SK-N-SH (cell line): ENCODE measurements around the gene POLD3. TPM values are rescaled to one million over a fixed set of nuclear protein-coding genes. Genes with fewer than 3 reads are reported as not detected.

Source experiments
- CTCF ChIA-PET: fragments of 300-600, 350-600 bp; formaldehyde crosslinking; extraction: SDS; loops from one replicate; lab custom pipeline; 2021; lab: Yijun Ruan, JAX
- POLR2A ChIA-PET: fragments of 350-600 bp; sonication (Branson Sonifier 250); formaldehyde crosslinking; extraction: SDS; loops from one replicate; lab custom pipeline; 2020; ENCODE audit warnings: antibody characterized with exemption, inconsistent platforms; lab: Yijun Ruan, JAX
- DNase-seq: peaks from one replicate; pipeline ENCODE4 v3.0.0; 2012
- H2AFZ ChIP-seq: fragments of 200-600 bp; sonication (generic); 2 replicates; pipeline ENCODE4 v1.8.1; 2016; ENCODE audit warnings: antibody characterized with exemption, mild to moderate bottlenecking, low read depth
- H3F3A ChIP-seq: fragments of 200-600 bp; sonication (generic); replicated peaks from 2 replicates; pipeline ENCODE3; 2016; ENCODE audit warnings: antibody characterized with exemption, mild to moderate bottlenecking; ENCODE audit not compliant: insufficient read depth
- H3K27ac ChIP-seq, 2 experiments: fragments of 200-500 bp in 1 of 2; fragments of 200-600 bp in 1 of 2; sonication (Bioruptor generic) in 1 of 2; sonication (generic), shearing (Covaris generic) in 1 of 2; 2 replicates each; pipeline versions ENCODE4 v1.5.1 to v1.6.1; 2014 to 2016; ENCODE audit warnings: low read depth in 2 of 2, inconsistent platforms in 1 of 2, low read length in 1 of 2, mild to moderate bottlenecking in 1 of 2, mixed read lengths in 1 of 2
- H3K27me3 ChIP-seq: fragments of 200-600 bp; sonication (generic), shearing (Covaris generic); 2 replicates; pipeline ENCODE4 v1.6.1; 2016; ENCODE audit warnings: mixed run types; ENCODE audit not compliant: insufficient read depth
- H3K36me3 ChIP-seq, 2 experiments: fragments of 200-500 bp in 1 of 2; fragments of 200-600 bp in 1 of 2; sonication (Bioruptor generic) in 1 of 2; sonication (generic) in 1 of 2; replicated peaks in 1 of 2; 2 replicates each; pipeline versions ENCODE3 to v1.5.1; 2014 to 2016; ENCODE audit warnings: low read length in 1 of 2, mild to moderate bottlenecking in 1 of 2; ENCODE audit not compliant: insufficient read depth in 2 of 2, control insufficient read depth in 1 of 2
- H3K4me1 ChIP-seq, 2 experiments: fragments of 200-500 bp in 1 of 2; fragments of 200-600 bp in 1 of 2; sonication (Bioruptor generic) in 1 of 2; sonication (generic), shearing (Covaris generic) in 1 of 2; 2 replicates each; pipeline versions ENCODE4 v1.5.1 to v1.6.1; 2014 to 2016; ENCODE audit warnings: low read depth in 1 of 2, low read length in 1 of 2, mixed run types in 1 of 2; ENCODE audit not compliant: insufficient read depth in 2 of 2, control insufficient read depth in 1 of 2
- H3K4me2 ChIP-seq: fragments of 200-600 bp; sonication (generic), shearing (Covaris generic); 2 replicates; pipeline ENCODE4 v1.6.1; 2017; ENCODE audit warnings: mixed run types
- H3K4me3 ChIP-seq, 2 experiments: fragments of 200-500 bp in 1 of 2; fragments of 200-600 bp in 1 of 2; sonication (Bioruptor generic) in 1 of 2; sonication (generic), shearing (Covaris generic) in 1 of 2; 2 replicates each; pipeline versions ENCODE4 v1.5.1 to v1.8.1; 2014 to 2016; ENCODE audit warnings: low read depth in 2 of 2, inconsistent platforms in 1 of 2, low read length in 1 of 2, mild to moderate bottlenecking in 1 of 2, mixed read lengths in 1 of 2, moderate library complexity in 1 of 2
- H3K79me2 ChIP-seq: fragments of 200-600 bp; sonication (generic); 2 replicates; pipeline ENCODE4 v1.8.1; 2017; ENCODE audit warnings: mild to moderate bottlenecking; ENCODE audit not compliant: insufficient read depth
- H3K9ac ChIP-seq: fragments of 200-600 bp; sonication (generic); 2 replicates; pipeline ENCODE4 v1.6.1; 2017; ENCODE audit warnings: mixed run types
- H3K9me2 ChIP-seq: fragments of 200-600 bp; sonication (generic); 2 replicates; pipeline ENCODE4 v1.6.1; 2017; ENCODE audit warnings: mixed run types
- H3K9me3 ChIP-seq: fragments of 200-600 bp; sonication (generic); 2 replicates; pipeline ENCODE4 v1.6.1; 2017; ENCODE audit warnings: mixed run types, mild to moderate bottlenecking, moderate library complexity
- H4K20me1 ChIP-seq: fragments of 200-600 bp; sonication (generic); 2 replicates; pipeline ENCODE4 v1.6.1; 2017; ENCODE audit warnings: mild to moderate bottlenecking, mixed run types; ENCODE audit not compliant: insufficient read depth
- EP300 ChIP-seq, 2 experiments: IDR thresholded peaks; 2 replicates each; pipeline versions ENCODE4 v1.4.0 to v1.6.1; 2012; ENCODE audit warnings: borderline replicate concordance in 1 of 2, low read depth in 1 of 2, low read length in 1 of 2
- EZH2phosphoT487 ChIP-seq: fragments of 200-600 bp; sonication (generic); IDR thresholded peaks from 2 replicates; pipeline ENCODE4 v1.6.1; 2017; ENCODE audit warnings: low read depth, mixed run types, mild to moderate bottlenecking, antibody characterized with exemption, moderate library complexity, borderline replicate concordance
- FOXJ3 ChIP-seq: sonication (generic); formaldehyde crosslinking; IDR thresholded peaks from 2 replicates; pipeline ENCODE4 v1.5.1; 2020; ENCODE audit warnings: mild to moderate bottlenecking, missing genetic modification reagents
- JUND ChIP-seq: IDR thresholded peaks from 2 replicates; pipeline ENCODE4 v1.4.0; 2012
- MEF2A ChIP-seq: IDR thresholded peaks from 2 replicates; pipeline ENCODE4 v1.4.0; 2012; ENCODE audit warnings: low read depth, borderline replicate concordance
- MXI1 ChIP-seq: IDR thresholded peaks from 2 replicates; pipeline ENCODE4 v1.6.1; 2012; ENCODE audit warnings: mild to moderate bottlenecking, low read depth, low read length, improper control_type of control experiment
- RCOR1 ChIP-seq: fragments of 150-350 bp; IDR thresholded peaks from 2 replicates; pipeline ENCODE4 v1.6.1; 2017; ENCODE audit warnings: antibody characterized with exemption, low read length
- RXRA ChIP-seq: IDR thresholded peaks from 2 replicates; pipeline ENCODE4 v1.4.0; 2012; ENCODE audit warnings: low read depth, mild to moderate bottlenecking, borderline replicate concordance
- SMC3 ChIP-seq: IDR thresholded peaks from 2 replicates; pipeline ENCODE4 v1.6.1; 2012; ENCODE audit warnings: low read depth, low read length, improper control_type of control experiment
- TAF1 ChIP-seq: IDR thresholded peaks from 2 replicates; pipeline ENCODE4 v1.6.1; 2012; ENCODE audit warnings: low read depth, mild to moderate bottlenecking, low read length, moderate library complexity, borderline replicate concordance
- TCF12 ChIP-seq: IDR thresholded peaks from 2 replicates; pipeline ENCODE4 v1.4.0; 2012
- TEAD4 ChIP-seq: IDR thresholded peaks from 2 replicates; pipeline ENCODE4 v1.4.0; 2012; ENCODE audit warnings: mild to moderate bottlenecking, borderline replicate concordance; ENCODE audit not compliant: insufficient read depth
- YY1 ChIP-seq: IDR thresholded peaks from 2 replicates; pipeline ENCODE4 v1.4.0; 2012; ENCODE audit warnings: low read depth, mild to moderate bottlenecking
- WGBS: methylation state at CpG from one replicate; pipeline ENCODE4 v1.1.6; 2017; ENCODE audit warnings: low lambda C conversion rate; 5-methylcytosine and 5-hydroxymethylcytosine counted together
- polyA plus RNA-seq, 3 experiments: library from polyadenylated mRNA; depleted of rRNA; stranded (reverse); fragments of >200 nt; gene quantifications; 2 replicates each; pipeline ENCODE4 v1.2.3, GENCODE V29; 2012
- TF ChIP-seq, protein P1 (sequence below): IDR thresholded peaks from 2 replicates; pipeline ENCODE4 v1.4.0; 2012; ENCODE audit warnings: low read depth
- TF ChIP-seq, protein P2 (sequence below): IDR thresholded peaks from 2 replicates; pipeline ENCODE4; 2012

The POLD3 gene
- polyA plus RNA-seq, 1 of the 3 experiments (the other 2 are of a cell fraction), result 7.9 TPM

DNA sequence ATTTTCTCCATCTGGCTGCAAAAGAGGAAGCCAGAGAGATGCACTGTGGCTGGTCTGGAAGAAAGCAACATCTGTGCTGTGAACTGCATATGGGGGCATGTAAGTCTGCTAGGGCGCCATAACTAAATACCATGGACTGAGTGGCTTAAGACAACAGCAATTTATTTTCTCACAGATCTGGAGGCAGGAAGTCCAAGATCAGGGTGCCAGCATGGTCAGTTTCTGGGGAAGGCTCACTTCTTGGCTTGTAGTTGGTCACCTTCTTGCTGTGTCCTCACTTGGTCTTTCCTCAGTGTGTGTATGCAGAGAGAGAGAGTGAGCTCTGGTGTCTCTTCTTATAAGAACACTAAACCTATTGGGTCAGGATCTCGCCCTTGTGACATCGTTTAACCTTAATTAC lies 34.9 kb upstream of the POLD3 start (continued):
- TF ChIP-seq, protein P1, sequence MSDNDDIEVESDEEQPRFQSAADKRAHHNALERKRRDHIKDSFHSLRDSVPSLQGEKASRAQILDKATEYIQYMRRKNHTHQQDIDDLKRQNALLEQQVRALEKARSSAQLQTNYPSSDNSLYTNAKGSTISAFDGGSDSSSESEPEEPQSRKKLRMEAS, result no peak
- TF ChIP-seq MEF2A (no peak), SMC3 (no peak), YY1 (no peak)

DNA sequence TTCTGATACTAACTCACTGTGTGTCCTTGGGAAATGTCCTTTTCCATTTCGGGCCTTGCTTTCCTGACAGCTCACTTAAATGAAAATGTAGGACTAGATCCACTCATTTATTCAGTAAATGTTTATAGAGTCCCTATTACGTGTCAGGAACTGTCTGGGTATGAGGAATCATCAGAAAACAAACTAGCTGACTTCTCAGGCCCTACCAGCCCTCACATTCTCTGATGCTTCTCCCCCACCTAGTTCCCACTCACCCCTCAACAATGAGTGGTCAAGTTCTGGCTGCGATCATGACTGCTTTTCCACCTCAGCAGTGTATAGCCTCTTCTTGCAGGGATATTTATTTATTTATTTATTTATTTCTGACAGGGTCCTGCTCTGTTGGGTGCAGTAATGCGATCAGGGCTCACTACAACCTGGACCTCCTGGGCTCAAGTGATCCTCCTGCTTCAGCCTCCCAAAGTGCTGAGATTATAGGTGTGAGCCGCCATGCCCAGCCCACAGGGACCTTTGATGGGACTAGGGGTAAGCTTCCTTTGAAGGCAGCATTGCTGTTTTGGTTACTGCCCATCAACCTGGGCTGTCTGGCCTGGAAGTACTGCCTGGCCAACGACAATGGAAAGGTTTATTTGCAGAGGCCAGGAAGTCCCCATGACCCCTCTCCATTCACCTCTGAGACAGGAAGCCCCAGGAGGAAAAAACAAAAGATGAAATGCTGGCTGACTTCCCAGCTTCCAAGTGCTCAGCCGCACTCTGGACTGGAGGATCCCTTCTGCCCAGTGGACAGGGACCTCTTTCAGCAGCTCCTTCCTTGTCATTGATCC lies 33.1 kb upstream of the POLD3 start:
- H3K36me3 ChIP-seq, result no peaks in the 10 kb centered on the region
- H3K9me2 ChIP-seq, result no peaks in the 10 kb centered on the region
- H3K4me3 ChIP-seq, result no peak overlapping the region
- CTCF ChIA-PET, result interaction anchor here (1.0 to 4.0 kb wide), 5 partner anchors 8 to 110 kb away, joined by 3 to 22 read pairs (median 4); no protein-coding TSS in a partner anchor
- H3K4me1 ChIP-seq, result no peaks in the 10 kb centered on the region
- 44% methylated on average over 7 of the region's 7 CpGs for WGBS
- no peak overlapping the region for H2AFZ ChIP-seq
- TF ChIP-seq TAF1, result no peak
- TF ChIP-seq RCOR1, result no peak
- TF ChIP-seq EP300 (IDR thresholded peaks at IDR 0.05; ENCODE audit: borderline replicate concordance in 1 of 2, low read depth in 1 of 2, low read length in 1 of 2), result no peak
- no peak for TF ChIP-seq FOXJ3 (CRISPR knock-in tag)
- no peak for TF ChIP-seq TCF12
- TF ChIP-seq TEAD4, result no peak
- TF ChIP-seq JUND, result no peak
- TF ChIP-seq, protein P1, result no peak
- H3K79me2 ChIP-seq, result no peaks in the 10 kb centered on the region
- no peak overlapping the region for H3K27ac ChIP-seq
- H3K27me3 ChIP-seq, result no peaks in the 10 kb centered on the region; the same call in 1 of the 2 replicates
- H3F3A ChIP-seq, result no peaks in the 10 kb centered on the region
- no peak overlapping the region for H3K9ac ChIP-seq
- H3K9me3 ChIP-seq, result no peaks in the 10 kb centered on the region
- POLR2A ChIA-PET, result no interaction called here
- no peak overlapping the region for H3K4me2 ChIP-seq
- H4K20me1 ChIP-seq, result no peaks in the 10 kb centered on the region
- DNase-seq, result no peak

DNA sequence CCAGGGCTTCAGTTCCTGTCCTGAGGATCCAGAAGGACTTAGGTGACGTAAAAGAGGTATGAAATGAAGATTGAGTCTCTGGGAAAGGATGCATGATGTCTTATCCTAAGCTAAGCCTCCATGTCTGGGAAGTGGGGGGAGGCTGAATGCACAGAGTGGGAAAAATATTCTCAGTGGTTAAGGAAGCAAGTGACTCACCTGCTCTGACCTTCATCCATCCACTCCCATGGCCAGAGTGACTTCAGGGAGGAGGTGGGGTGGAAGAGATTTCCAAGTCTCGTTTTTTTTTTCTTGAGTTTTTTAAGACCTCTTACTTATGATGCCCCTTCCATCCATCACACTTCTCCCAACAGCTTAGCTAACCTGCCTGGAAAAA lies 32.5 kb upstream of the POLD3 start:
- H3K4me2 ChIP-seq, result no peak overlapping the region
- H3K9me3 ChIP-seq, result no peaks in the 10 kb centered on the region
- TF ChIP-seq, protein P2, sequence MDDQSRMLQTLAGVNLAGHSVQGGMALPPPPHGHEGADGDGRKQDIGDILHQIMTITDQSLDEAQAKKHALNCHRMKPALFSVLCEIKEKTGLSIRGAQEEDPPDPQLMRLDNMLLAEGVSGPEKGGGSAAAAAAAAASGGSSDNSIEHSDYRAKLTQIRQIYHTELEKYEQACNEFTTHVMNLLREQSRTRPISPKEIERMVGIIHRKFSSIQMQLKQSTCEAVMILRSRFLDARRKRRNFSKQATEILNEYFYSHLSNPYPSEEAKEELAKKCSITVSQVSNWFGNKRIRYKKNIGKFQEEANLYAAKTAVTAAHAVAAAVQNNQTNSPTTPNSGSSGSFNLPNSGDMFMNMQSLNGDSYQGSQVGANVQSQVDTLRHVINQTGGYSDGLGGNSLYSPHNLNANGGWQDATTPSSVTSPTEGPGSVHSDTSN, result no peak
- no peak for TF ChIP-seq RXRA
- no peak for TF ChIP-seq MXI1
- no peak for TF ChIP-seq EZH2phosphoT487
- TF ChIP-seq JUND, result no peak
- ChIA-PET CTCF (interaction anchor here (2.1 to 4.0 kb wide), 2 partner anchors 10 to 110 kb away, joined by 4 to 22 read pairs; no protein-coding TSS in a partner anchor), POLR2A (no interaction called here)
- H3K4me1 ChIP-seq, result no peaks in the 10 kb centered on the region
- no peak overlapping the region for H3K27ac ChIP-seq
- no peaks in the 10 kb centered on the region for H3K36me3 ChIP-seq
- H3K9me2 ChIP-seq, result no peaks in the 10 kb centered on the region
- no peak overlapping the region for H3K4me3 ChIP-seq
- H2AFZ ChIP-seq, result no peak overlapping the region; the same call in 1 of the 2 replicates
- no peaks in the 10 kb centered on the region for H3K79me2 ChIP-seq
- H3K9ac ChIP-seq, result no peak overlapping the region
- WGBS, result 38% methylated on average over 2 of the region's 2 CpGs
- DNase-seq, result no peak
- no peaks in the 10 kb centered on the region; the same call in 1 of the 2 replicates for H3K27me3 ChIP-seq
- no peaks in the 10 kb centered on the region for H3F3A ChIP-seq
- H4K20me1 ChIP-seq, result no peaks in the 10 kb centered on the region
